Measurements from ENCODE around the gene HAND2.

Gene HAND2

DNA sequence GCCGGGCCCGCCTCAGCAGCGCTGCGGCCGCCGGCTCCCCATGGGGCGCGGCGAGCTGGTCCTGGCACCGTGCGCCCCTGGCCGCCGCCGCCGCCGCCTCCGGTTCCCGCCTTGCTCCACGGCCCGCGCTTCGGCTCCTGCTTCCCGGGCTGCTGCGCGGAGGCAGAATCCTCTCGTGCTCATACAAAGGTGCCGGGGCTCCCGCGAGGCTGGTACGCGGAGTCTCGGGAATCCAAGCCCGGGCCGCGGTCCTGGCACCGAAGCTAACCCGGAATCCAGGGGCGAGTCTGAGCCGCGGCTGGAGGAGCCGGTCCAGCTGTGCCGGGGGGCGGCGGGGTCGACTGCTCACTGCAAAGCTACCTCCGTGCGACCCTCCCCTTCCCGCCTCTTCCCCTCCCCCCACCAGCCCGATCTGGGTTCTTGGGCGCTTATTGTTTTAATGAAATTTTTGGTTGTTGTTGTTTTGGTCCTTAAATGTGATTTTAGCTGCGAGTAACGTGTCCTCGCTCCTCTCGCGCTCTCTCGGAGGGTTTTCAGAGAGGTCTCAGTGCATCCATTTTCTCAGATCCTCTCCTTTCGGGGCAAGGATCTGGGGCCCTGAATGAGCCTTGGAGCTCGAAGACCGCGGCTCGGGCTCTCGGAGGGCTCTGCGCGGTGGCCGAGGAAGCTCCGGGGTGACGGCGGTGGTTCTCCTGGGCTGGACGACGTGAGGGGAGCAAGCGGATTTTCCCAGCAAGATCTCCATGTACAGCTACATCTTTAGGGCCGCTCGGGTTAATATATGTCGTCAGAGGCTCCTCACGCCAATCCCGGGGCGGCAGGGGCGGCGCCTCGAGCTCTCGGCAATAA lies at the start of gene HAND2:
HAND2 (minus strand) TSS at position 753 of the 849 bp plus-strand sequence. CDS start 940 bp downstream, outside the sequence.
- peak; percentile 13 for DNase-seq

DNA sequence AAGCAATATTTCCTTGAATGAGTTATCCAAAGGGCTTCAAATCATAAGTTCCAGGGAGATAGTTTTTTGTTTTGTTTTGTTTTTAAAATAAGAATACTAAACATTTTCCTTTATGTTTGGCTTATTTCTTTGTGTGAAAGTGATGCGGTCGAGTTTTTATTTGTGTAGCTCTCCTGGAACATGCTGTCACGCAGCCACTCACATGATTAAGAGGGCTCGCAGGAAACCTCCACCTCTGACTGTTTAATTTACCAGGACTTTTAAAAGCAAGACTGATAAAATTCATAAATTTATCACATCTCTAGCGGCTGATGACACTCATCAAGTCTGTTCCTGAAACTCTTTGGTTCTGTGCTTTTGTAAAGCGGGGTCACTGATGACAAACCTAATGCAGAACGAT lies 48.9 kb upstream of the HAND2 start:
- DNase-seq = no peak

DNA sequence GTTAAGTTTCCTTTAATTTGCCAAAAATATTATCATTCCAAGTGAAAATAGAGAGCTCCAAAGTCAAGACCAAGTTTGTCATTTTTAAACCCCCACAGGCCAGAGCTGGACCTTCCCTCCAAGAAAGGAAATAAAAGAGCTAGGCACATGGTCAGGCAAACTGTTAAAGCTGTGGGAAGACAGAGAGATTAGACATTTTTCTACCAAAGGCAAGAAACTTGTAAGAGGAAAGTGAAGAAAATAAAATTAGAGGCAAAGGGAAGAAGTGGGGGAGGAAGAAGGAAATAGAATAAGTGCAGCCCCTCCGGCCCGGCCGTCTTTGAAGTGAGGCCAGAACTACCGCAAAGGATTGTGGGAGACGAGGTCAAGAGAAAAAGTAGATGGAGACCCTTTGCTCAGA lies 47.9 kb upstream of the HAND2 start:
- DNase-seq = no peak

DNA sequence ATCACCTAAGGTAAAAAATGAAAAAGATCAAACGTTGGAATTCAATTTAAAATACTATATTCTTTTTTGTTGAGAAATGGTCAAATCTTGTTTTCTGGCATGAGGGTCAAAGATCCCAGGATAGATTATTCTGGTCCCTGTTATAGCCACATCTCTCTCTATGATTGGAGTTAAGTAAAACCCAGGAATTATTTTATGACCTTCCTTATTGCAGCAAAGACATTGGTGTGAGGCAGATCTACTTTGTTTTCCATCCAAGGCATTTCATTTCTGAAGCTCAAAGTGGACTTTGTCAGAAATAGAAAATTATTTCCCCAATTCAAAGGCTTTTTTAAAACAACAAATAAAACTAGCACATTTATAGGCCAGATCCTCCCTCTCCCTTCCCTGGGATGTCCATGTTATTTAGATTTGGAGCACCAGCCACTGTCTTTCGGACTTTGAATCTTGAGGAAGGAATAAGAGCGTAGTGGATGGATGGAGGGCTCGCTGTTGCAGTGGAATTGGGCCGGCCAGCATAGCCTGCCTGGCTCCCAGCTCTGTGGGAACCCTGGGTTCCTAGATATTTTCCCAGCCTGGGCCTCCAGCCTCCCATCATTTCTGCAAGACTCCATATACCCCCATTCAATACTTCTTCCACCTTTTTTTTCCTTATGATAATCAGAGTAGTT lies 45.6 kb upstream of the HAND2 start:
- DNase-seq = no peak

- DNase-seq = no peak
Measured at GRCh38 chr4:173573725-173574124, 43.7 kb upstream of the HAND2 start.

DNA sequence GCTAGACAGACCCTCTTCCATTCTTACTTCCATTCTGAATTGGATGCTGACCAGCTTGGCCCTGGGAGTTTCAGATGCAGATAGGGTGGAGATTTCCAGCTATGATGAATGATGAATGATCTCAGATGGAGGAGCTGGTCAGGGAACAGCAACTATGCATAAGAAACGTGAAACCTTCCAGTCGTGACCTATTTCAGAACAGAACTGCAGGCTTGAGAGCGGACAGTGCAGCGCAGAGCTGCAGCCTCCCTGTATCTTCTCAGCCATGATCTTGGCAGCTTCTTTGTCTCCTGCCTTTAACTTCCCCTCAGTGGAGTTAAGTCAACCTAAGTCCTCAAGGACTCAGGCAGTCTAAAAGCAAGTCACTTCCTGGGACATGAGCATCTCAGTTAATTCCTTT lies 43.3 kb upstream of the HAND2 start:
- DNase-seq = no peak

- DNase-seq = no peak
Measured at GRCh38 chr4:173572493-173573129, 42.6 kb upstream of the HAND2 start.

- no peak for DNase-seq
Measured at GRCh38 chr4:173571620-173572019, 41.6 kb upstream of the HAND2 start.

GRCh38 chr4:173565281-173565680 lies 35.3 kb upstream of the HAND2 start:
- no peak for DNase-seq

GRCh38 chr4:173564461-173564860 lies 34.4 kb upstream of the HAND2 start:
- DNase-seq = no peak

GRCh38 chr4:173560896-173561295 lies 30.9 kb upstream of the HAND2 start:
- no peak for DNase-seq

DNA sequence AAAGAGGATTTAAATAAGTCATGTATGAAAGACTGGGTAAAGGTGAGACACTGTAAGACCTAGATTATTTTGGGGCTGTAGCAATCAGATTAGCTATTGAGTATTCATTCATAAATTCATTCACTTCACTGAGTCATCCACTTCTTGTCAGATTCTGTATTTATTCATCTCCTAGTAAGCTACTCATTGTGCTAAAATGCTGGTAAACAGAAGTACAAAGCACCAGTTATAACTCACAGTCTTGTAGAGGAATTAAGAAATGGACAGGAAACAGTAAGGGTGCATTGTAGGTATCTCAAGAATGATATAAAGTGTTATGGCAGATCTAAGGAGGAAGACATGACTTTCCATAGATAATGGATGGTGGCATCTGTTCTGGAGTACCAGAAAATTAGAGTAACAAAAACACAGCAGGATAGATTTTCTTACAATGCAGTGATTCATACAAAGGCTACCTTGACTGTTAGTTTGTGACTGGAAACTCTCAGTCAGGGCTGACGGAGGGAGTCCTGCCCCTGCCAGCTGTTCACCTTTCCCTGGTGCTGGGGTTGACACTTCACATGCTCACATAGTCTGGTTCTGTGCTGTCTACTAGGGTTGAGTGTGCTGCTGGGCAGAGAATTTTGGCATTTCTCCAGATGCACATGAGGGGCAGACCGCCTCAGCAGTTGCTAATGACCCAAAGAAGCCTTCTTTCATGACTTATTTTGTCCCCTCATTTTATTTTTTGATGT lies 26.5 kb upstream of the HAND2 start:
- DNase-seq = no peak

DNA sequence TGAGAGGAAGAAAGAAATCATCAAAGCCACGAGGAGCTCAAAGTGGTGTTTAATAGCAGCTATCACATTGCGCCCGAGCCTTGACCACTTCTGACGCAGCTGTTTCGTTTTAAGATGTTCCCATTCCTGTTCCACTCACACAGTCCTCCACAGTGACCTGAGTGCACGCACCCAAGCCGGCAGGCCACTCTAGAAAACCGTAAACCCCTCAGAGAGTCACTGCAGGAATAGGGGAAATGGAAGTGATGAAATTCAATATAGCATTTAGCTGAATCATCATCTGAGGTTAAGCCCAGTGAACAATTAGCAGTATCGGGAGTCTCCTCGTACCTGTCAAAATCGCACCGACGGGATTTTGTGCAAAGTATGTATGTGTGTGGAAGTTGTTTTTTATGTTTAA lies 17.9 kb upstream of the HAND2 start:
- no peak for DNase-seq

GRCh38 chr4:173546776-173547175 lies 16.7 kb upstream of the HAND2 start:
- DNase-seq = no peak

- DNase-seq = no peak
Measured at GRCh38 chr4:173545440-173545839, 15.4 kb upstream of the HAND2 start.

DNA sequence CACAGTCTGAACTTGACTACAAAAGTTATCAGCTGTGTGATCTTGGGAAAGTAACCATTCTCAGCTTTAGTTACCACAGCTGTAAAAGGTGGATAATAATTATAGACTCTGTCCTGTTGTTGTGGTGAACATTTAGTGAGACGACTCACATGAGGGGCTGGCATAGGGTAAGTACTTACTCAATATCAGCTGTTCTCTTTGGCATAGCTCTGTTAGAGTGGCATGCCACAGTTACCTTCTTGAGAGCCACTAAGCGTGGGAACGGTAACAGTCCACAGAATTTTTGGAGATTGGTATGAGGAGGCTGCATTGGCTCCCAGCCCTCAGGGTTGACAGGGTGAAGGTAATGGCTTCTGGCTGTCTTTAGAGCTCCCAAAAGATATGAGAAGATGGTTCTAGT lies 13.2 kb upstream of the HAND2 start:
- DNase-seq = no peak

- no peak for DNase-seq
Measured at GRCh38 chr4:173539986-173540385, 10.0 kb upstream of the HAND2 start.

- DNase-seq = no peak
Measured at GRCh38 chr4:173538909-173539445, 8.9 kb upstream of the HAND2 start.

DNA sequence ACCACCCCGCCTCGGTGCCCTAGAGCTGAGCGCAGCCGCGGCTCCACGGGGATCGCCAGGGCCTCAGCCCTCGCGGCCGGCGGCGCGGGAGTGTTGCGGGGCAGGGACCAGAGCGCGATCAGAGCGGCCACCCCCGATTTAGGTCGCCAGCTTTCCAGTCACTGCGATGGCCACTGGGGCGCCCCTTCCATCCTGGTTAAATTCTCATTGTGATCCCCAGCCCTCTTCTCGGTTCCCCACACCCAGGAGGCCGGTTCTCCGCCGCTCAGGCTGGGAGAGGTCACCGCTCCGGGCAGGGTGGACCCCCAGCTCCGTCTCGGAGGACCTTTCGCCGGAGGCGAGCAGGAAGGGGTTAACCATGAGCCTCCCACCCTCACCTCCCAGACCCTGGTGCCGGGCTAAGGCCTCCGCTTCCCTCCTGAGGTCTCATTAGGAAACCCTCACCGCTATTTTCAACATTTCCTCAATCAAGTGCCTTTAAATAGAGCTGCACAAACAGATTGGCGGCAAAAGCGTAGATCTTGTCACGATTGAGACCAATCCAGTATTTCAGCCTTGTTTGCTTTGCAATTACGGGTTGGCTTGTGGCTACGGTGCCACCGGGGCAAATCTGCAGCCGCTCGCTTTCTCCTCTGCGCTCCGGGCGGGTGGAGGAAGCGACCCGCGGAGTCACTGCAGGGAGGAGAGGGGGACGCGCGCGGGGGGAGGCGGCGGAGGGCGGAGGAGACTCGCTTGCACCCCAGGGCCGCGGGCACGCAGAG lies 8.3 kb upstream of the HAND2 start:
- DNase-seq = no peak

GRCh38 chr4:173537613-173538147 lies 7.7 kb upstream of the HAND2 start:
- DNase-seq = no peak

- no peak for DNase-seq
Measured at GRCh38 chr4:173536808-173537429, 6.9 kb upstream of the HAND2 start.
